Suprapubic skin (tissue), 3 donors: ENCODE results near the gene EEPD1.

Experiments used
- EP300 ChIP-seq: sonication (generic); formaldehyde crosslinking; IDR thresholded peaks from one replicate; pipeline ENCODE4 v1.6.1; 2017; ENCODE audit warnings: antibody characterized with exemption
- POLR2A ChIP-seq, 2 donors: fragments of 450-650 bp; IDR thresholded peaks; one replicate each; pipeline ENCODE4 v1.6.1; 2017; ENCODE audit warnings: antibody characterized with exemption in 2 of 2, mild to moderate bottlenecking in 2 of 2, moderate library complexity in 2 of 2
- TF ChIP-seq, protein P1 (sequence below), 2 donors: fragments of 200-600 bp in 1 of 2; fragments of 450-650 bp in 1 of 2; sonication (generic) in 1 of 2; IDR thresholded peaks; one replicate each; pipeline ENCODE4 v1.5.1; 2016 to 2019; ENCODE audit warnings: antibody characterized with exemption in 2 of 2, mild to moderate bottlenecking in 1 of 2, moderate library complexity in 1 of 2

DNA sequence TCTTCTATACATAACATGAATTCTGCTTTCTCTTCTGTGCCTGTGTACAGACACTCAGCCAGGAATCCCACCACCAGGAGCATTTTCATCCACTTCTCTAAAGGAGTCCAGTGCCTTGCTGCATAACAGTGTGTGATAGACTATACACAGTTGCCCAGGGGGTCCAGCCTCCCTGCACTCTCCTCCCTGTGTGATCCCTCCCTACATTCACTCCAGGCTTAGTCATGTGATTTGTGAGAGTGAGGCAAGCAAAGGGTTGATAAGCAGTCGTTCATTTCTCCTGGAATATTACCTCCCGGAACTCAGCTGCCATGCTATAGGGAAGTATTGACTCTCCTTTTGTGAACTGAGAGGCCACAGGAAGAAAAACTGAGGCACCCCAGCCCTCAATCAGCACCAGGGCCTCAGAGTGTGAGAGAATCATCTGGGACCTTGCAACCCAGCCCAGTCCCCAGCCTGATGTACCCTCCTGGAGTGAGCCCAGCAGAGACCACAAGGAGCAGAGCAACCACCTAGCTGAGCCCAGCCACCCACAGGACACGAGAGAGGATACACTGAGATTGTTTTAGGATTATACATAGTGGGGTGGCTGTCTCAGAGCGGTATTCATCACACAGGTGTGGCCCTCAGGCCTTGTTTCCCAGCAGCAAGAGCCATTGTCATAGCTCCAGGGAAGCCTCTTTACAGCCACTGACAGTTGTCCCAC, 45.0 kb upstream of the EEPD1 start:
- TF ChIP-seq, protein P1, sequence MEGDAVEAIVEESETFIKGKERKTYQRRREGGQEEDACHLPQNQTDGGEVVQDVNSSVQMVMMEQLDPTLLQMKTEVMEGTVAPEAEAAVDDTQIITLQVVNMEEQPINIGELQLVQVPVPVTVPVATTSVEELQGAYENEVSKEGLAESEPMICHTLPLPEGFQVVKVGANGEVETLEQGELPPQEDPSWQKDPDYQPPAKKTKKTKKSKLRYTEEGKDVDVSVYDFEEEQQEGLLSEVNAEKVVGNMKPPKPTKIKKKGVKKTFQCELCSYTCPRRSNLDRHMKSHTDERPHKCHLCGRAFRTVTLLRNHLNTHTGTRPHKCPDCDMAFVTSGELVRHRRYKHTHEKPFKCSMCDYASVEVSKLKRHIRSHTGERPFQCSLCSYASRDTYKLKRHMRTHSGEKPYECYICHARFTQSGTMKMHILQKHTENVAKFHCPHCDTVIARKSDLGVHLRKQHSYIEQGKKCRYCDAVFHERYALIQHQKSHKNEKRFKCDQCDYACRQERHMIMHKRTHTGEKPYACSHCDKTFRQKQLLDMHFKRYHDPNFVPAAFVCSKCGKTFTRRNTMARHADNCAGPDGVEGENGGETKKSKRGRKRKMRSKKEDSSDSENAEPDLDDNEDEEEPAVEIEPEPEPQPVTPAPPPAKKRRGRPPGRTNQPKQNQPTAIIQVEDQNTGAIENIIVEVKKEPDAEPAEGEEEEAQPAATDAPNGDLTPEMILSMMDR (IDR thresholded peaks at IDR 0.05): no peak
- TF ChIP-seq POLR2A (IDR thresholded peaks at IDR 0.05) (no peak), EP300 (no peak)
